ENCODE results near the gene CNTN2.

DNA sequence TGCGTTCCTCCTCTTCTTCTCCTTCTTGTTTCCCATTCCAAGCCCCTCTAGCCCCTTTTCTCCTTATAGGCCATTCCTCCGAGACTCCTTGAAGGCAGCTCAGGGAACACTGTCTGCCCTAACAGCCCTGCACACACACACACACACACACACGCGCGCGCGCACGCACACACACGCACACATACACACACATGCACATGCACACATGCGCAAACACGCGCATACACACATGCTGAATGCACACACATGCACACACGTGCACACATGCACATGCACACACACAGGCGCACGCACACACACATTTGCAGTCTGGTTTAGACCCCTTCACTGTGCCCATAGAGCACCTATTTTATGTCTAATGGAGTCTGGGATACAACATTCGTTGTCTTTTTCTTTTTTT, 17.8 kb upstream of the CNTN2 start:
- TF ChIP-seq CTCF (conservative IDR thresholded peaks at IDR 0.05 in 1 of 2, IDR thresholded peaks at IDR 0.05 in 1 of 2; ENCODE audit: low read depth in 1 of 2, low read length in 2 of 2) = no peak
- no peak for TF ChIP-seq EZH2 (IDR thresholded peaks at IDR 0.05; ENCODE audit: low read length, missing control alignments)

Data from fibroblast of lung (primary cell).